ENCODE results near the gene FGGY.

Gene FGGY

DNA sequence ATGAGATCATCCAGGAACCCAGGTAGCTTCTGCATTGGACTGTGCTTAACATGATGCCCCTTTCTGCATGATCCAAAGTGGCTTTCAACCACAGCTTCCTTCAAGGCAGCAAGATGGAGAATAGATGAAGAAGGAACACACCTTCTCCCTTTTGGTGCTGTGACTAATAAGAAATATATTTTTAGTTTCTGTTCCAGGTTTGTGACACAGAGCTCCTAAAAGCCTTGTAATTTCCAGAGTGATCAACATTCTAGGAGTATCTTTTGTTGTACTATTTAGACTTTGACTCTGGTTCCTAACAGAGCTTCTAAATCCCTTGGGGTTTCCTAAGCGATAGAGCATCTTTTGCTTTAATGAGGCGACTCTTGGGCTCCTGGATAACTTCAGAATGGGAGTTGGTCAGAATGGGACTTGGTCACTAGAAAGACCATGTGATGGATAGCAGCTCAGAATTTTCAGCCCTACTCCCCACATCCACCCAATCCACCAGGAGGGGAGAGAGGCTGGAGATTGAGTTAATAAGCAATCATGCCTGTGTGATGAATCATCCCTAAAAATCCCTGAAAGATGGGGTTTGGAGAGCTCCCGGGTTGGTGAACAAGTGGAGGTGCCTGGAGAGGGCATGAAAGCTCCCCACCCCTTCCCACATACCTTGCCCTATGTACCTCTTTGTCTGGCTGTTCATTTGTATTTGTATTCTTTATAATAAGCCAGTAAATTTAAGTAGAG, 134.8 kb downstream of the FGGY start:
- no peak overlapping the region for H3K4me2 ChIP-seq (ENCODE audit: low read depth, low read length, poor library complexity, severe bottlenecking)
- H3K27me3 ChIP-seq (ENCODE audit: low read length): no peaks in the 10 kb centered on the region
- no peak overlapping the region for H3K27ac ChIP-seq (ENCODE audit: low read depth, low read length)
- H3K4me3 ChIP-seq (ENCODE audit: insufficient read depth, low read length, poor library complexity, severe bottlenecking): no peak overlapping the region
- H3K36me3 ChIP-seq (ENCODE audit: low read length): no peaks in the 10 kb centered on the region
- H3F3A ChIP-seq (ENCODE audit: insufficient read depth): no peaks in the 10 kb centered on the region
- no peaks in the 10 kb centered on the region for H4K20me1 ChIP-seq (ENCODE audit: low read depth, low read length)
- H3K9me2 ChIP-seq (replicated peaks; ENCODE audit: insufficient read depth, low read length): no peaks in the 10 kb centered on the region
- TF ChIP-seq, protein P1, sequence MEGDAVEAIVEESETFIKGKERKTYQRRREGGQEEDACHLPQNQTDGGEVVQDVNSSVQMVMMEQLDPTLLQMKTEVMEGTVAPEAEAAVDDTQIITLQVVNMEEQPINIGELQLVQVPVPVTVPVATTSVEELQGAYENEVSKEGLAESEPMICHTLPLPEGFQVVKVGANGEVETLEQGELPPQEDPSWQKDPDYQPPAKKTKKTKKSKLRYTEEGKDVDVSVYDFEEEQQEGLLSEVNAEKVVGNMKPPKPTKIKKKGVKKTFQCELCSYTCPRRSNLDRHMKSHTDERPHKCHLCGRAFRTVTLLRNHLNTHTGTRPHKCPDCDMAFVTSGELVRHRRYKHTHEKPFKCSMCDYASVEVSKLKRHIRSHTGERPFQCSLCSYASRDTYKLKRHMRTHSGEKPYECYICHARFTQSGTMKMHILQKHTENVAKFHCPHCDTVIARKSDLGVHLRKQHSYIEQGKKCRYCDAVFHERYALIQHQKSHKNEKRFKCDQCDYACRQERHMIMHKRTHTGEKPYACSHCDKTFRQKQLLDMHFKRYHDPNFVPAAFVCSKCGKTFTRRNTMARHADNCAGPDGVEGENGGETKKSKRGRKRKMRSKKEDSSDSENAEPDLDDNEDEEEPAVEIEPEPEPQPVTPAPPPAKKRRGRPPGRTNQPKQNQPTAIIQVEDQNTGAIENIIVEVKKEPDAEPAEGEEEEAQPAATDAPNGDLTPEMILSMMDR (IDR thresholded peaks at IDR 0.05; ENCODE audit: insufficient read depth, low read length, poor library complexity, severe bottlenecking): no peak
- TF ChIP-seq EZH2phosphoT487 (conservative IDR thresholded peaks at IDR 0.05; ENCODE audit: low read length): no peak
- no peaks in the 10 kb centered on the region for H3K9me3 ChIP-seq (ENCODE audit: insufficient read depth, low read length)
- H2AFZ ChIP-seq (ENCODE audit: low read depth, low read length, severe bottlenecking): no peak overlapping the region
- H3K79me2 ChIP-seq (ENCODE audit: insufficient read depth, low read length): no peaks in the 10 kb centered on the region
- H3K9ac ChIP-seq (ENCODE audit: low read length): no peak overlapping the region

DNA sequence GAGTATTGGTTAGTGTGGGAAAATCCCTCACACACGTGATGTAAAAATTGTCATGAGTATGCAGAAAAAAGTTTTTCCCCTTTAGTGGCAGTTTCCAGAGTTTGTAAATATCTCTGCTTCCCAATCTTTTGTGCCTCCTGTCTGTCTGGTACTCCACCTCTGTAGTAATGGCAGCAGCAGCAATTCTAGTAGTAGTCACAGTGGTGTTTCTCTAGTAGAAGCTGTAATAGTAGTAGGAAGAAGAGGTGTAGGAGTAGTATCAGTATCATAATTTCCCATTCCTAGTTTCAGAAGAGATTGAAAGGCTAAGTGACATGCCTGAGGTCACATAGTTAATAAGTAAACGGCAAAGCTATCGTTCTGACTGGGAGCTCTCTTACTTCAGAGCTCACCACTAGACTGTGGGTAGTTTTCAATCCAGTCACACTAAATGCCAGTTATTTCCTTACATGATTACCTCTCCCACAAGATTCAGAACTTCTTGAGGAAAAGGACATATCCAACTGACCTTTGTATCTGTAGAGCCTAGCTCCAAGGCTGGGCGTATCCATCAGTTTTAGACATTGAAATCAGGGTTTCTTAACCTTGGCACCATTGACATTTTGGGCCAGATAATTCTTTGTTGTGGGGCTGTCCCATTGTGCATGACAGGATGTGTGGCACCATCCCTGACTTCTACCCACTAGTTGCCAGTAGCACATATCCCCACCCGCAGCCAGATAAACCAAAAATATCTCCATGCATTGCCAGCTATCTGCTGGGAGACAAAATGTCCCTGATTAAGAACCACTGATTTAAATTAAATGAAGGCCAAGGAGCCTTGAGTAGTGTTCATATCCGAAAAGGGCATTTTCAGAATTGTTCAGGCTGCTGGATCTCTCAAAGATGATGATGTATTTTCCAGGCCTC, 135.9 kb downstream of the FGGY start:
- Histone ChIP-seq H4K20me1 (ENCODE audit: low read depth, low read length) (no peaks in the 10 kb centered on the region), H3K4me2 (ENCODE audit: low read depth, low read length, poor library complexity, severe bottlenecking) (no peak overlapping the region), H3K36me3 (ENCODE audit: low read length) (no peaks in the 10 kb centered on the region), H3K9me2 (replicated peaks; ENCODE audit: insufficient read depth, low read length) (no peaks in the 10 kb centered on the region), H3K79me2 (ENCODE audit: insufficient read depth, low read length) (no peaks in the 10 kb centered on the region), H3K27ac (ENCODE audit: low read depth, low read length) (no peak overlapping the region), H3F3A (ENCODE audit: insufficient read depth) (no peaks in the 10 kb centered on the region), H3K9me3 (ENCODE audit: insufficient read depth, low read length) (no peaks in the 10 kb centered on the region), H3K27me3 (ENCODE audit: low read length) (no peaks in the 10 kb centered on the region), H3K9ac (ENCODE audit: low read length) (no peak overlapping the region), H3K4me3 (ENCODE audit: insufficient read depth, low read length, poor library complexity, severe bottlenecking) (no peak overlapping the region), H2AFZ (ENCODE audit: low read depth, low read length, severe bottlenecking) (no peak overlapping the region)
- TF ChIP-seq, protein P1 (IDR thresholded peaks at IDR 0.05; ENCODE audit: insufficient read depth, low read length, poor library complexity, severe bottlenecking): no peak
- TF ChIP-seq EZH2phosphoT487 (conservative IDR thresholded peaks at IDR 0.05; ENCODE audit: low read length): no peak

DNA sequence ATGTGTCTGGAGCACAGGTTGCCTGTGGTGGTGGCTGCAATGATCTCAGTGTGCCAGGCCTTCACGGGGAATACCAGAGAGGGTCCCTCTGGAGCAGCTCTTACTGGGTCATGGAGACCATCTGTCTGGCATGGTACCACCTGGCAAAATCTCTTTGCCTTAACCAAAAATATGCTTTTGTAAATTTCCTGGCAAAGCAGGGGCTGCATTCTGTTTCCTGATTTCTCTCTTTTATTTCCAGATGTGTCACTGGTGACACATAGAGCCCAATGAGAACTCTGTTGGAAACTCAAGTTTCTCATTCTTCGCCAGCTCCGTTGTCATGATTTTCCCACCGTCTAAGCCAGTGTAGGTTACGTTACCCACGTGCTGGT, 136.5 kb downstream of the FGGY start:
- H3K4me2 ChIP-seq (ENCODE audit: low read depth, low read length, poor library complexity, severe bottlenecking): no peak overlapping the region
- H3K9me2 ChIP-seq (replicated peaks; ENCODE audit: insufficient read depth, low read length): no peaks in the 10 kb centered on the region
- no peak overlapping the region for H3K9ac ChIP-seq (ENCODE audit: low read length)

More for the DNA sequence above, 136.5 kb downstream of the FGGY start:
- H4K20me1 ChIP-seq (ENCODE audit: low read depth, low read length): no peaks in the 10 kb centered on the region
- H3K4me3 ChIP-seq (ENCODE audit: insufficient read depth, low read length, poor library complexity, severe bottlenecking): no peak overlapping the region
- H3F3A ChIP-seq (ENCODE audit: insufficient read depth): no peaks in the 10 kb centered on the region
- H2AFZ ChIP-seq (ENCODE audit: low read depth, low read length, severe bottlenecking): no peak overlapping the region
- H3K36me3 ChIP-seq (ENCODE audit: low read length): no peaks in the 10 kb centered on the region
- no peaks in the 10 kb centered on the region for H3K27me3 ChIP-seq (ENCODE audit: low read length)
- H3K79me2 ChIP-seq (ENCODE audit: insufficient read depth, low read length): no peaks in the 10 kb centered on the region
- TF ChIP-seq EZH2phosphoT487 (conservative IDR thresholded peaks at IDR 0.05; ENCODE audit: low read length): no peak
- TF ChIP-seq, protein P1 (IDR thresholded peaks at IDR 0.05; ENCODE audit: insufficient read depth, low read length, poor library complexity, severe bottlenecking): no peak
- no peak overlapping the region for H3K27ac ChIP-seq (ENCODE audit: low read depth, low read length)
- no peaks in the 10 kb centered on the region for H3K9me3 ChIP-seq (ENCODE audit: insufficient read depth, low read length)
